ENCODE measurements around the gene RPS28.
"Not testable (repeated sequence)": the region's sequence is repeated elsewhere in the genome, so short reads cannot be mapped to it uniquely, and the experiment has no call there.

Gene RPS28

GRCh38 chr19:8321067-8321985, at the start of gene RPS28, which contains the start of gene NDUFA7:
Gene RPS28 (plus strand): TSS chr19:8321496. CDS start chr19:8321531, 35 bp downstream.
Gene NDUFA7 (minus strand): TSS chr19:8321375. CDS start chr19:8321358, 17 bp downstream.
- DNase-seq (ENCODE audit: low spot score): peak; percentile 98

- not testable (repeated sequence) for DNase-seq (ENCODE audit: low spot score)
Measured at GRCh38 chr19:8276508-8276907, 44.8 kb upstream of the RPS28 start.

- not testable (repeated sequence) for DNase-seq (ENCODE audit: low spot score)
Measured at GRCh38 chr19:8291337-8291736, 30.0 kb upstream of the RPS28 start.

GRCh38 chr19:8302357-8302691, 19.0 kb upstream of the RPS28 start:
- no peak for DNase-seq (ENCODE audit: low spot score)

GRCh38 chr19:8302734-8303133, 18.6 kb upstream of the RPS28 start:
- DNase-seq (ENCODE audit: low spot score): no peak

- no peak for DNase-seq (ENCODE audit: low spot score)
Measured at GRCh38 chr19:8304841-8305621, 16.3 kb upstream of the RPS28 start.

- no peak for DNase-seq (ENCODE audit: low spot score)
Measured at GRCh38 chr19:8305798-8306197, 15.5 kb upstream of the RPS28 start.

GRCh38 chr19:8306235-8307054, 14.9 kb upstream of the RPS28 start:
- no peak for DNase-seq (ENCODE audit: low spot score)

GRCh38 chr19:8307400-8307964, 13.8 kb upstream of the RPS28 start:
- DNase-seq (ENCODE audit: low spot score): no peak

- DNase-seq (ENCODE audit: low spot score): peak; percentile 94
Measured at GRCh38 chr19:8307965-8308866, 13.1 kb upstream of the RPS28 start, which contains the start of gene CD320. Gene CD320 (minus strand): TSS chr19:8308358. CDS start chr19:8308290, 68 bp downstream.

GRCh38 chr19:8308891-8309291, 12.4 kb upstream of the RPS28 start:
- DNase-seq (ENCODE audit: low spot score): no peak

GRCh38 chr19:8310342-8311055, 10.8 kb upstream of the RPS28 start:
- no peak for DNase-seq (ENCODE audit: low spot score)

- DNase-seq (ENCODE audit: low spot score): no peak
Measured at GRCh38 chr19:8311461-8312260, 9.6 kb upstream of the RPS28 start.

GRCh38 chr19:8314981-8315640, 6.2 kb upstream of the RPS28 start:
- not testable (repeated sequence) for DNase-seq (ENCODE audit: low spot score)

GRCh38 chr19:8316351-8317125, 4.8 kb upstream of the RPS28 start:
- DNase-seq (ENCODE audit: low spot score): no peak

- DNase-seq (ENCODE audit: low spot score): not testable (repeated sequence)
Measured at GRCh38 chr19:8318835-8319234, 2.5 kb upstream of the RPS28 start.

- no peak for DNase-seq (ENCODE audit: low spot score)
Measured at GRCh38 chr19:8319807-8320520, 1.3 kb upstream of the RPS28 start.

Measured in left forelimb (tissue), 1 donor.